GM19023 (cell line): Measurements from ENCODE around the gene SART1.
"Not testable (repeated sequence)": the region's sequence is repeated elsewhere in the genome, so short reads cannot be mapped to it uniquely, and the experiment has no call there.

ENCODE experiments used
- ATAC-seq: cut with Tn5 transposase; IDR thresholded peaks from one replicate; pipeline ENCODE4 v1.9.1; 2021; ENCODE audit warnings: mild to moderate bottlenecking, moderate library complexity; ENCODE audit not compliant: unreplicated experiment

SART1 gene

GRCh38 chr11:65987336-65987735 lies 25.8 kb downstream of the SART1 start:
- no peak for ATAC-seq

DNA sequence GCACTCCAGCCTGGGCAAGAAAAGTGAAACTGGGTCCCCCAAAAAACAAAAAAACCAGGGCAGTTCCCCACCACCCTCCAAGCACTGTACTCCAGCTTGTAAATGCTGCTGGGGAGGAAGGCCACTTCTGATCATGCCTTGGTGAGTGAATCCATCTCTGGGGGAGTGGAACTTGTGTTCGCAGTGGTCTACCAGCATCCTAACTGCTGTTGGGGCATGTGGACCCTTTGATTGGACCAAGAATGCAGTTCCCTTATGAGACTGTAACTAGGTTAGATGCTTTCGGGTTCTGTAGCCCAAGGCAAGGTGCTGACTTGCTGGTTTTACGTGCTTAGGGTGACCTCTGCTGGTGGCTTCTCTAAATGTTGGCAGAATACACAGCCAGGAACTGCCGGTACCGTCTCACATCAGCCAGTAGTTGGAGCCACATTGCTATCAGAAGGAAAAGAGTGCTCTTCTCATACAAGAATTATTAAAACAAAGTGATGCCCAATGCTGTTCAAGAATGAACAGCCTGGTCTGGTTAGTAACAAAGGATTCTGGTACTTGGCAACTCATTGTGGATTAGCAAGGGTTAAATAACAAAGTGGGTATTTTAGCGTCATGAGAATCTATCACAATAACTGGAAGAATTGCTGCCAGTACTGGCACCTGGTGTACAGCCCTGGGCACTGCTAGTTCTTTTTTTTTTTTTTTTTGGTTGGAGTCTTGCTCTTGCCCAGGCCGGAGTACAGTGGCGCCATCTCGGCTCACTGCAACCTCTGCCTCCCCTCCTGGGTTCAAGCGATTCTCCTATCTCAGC lies 27.5 kb downstream of the SART1 start:
- ATAC-seq, result peak; percentile 89

GRCh38 chr11:65992056-65992455 lies 30.5 kb downstream of the SART1 start:
- no peak for ATAC-seq

- no peak for ATAC-seq
These were observed 35.8 kb downstream of the SART1 start for GRCh38 chr11:65997286-65997685.

DNA sequence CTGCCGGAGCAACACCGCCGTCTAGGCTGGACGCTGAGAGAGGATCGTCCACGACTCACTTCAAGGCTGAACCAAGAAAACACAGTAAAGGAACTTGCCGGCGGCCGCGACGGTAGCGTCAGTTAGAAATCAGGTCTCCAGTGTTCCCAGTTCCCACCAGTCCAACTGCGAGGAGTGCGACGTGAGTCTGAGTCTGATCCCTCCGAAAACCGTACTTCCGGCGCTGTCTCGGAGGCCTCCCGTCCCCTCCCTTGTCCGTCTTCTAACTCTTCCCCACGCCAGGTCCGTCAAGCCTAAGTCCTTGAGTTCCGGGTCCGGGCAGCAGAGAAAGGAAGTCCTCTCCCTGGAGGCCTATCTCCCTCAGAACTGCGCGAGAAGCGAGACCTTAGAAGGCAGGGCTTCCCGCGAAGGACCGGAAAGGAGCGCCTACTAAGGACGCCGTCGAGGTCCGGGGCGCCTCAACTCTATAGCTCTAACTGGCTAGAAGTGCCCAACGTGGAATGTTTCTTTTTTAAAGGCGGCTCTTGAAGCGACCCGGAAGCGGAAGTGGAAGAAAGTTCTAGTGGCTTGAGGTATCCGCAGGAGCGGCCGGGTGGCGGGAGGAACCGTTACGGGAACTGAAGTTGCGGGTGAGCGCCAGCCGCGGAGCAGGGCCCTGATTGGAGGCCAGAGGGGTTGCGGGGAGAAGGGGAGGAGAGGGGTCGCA lies 40.6 kb downstream of the SART1 start, which contains the start of the genes BANF1 and EIF1AD:
Gene BANF1, plus strand, starts transcription at position 562 of the 706 bp plus-strand sequence. CDS start 748 bp downstream, outside the sequence.
Gene EIF1AD, minus strand, starts transcription at position 216 of the 706 bp plus-strand sequence. CDS start 1,768 bp downstream, outside the sequence.
- ATAC-seq, result peak; percentile 73

GRCh38 chr11:66002648-66003225 lies 41.2 kb downstream of the SART1 start:
- ATAC-seq, result peak; percentile 52

GRCh38 chr11:66003291-66003690 lies 41.8 kb downstream of the SART1 start:
- no peak for ATAC-seq

GRCh38 chr11:66004186-66004585 lies 42.7 kb downstream of the SART1 start:
- ATAC-seq, result no peak

- ATAC-seq, result no peak
These were observed 44.8 kb downstream of the SART1 start for GRCh38 chr11:66006134-66006890.

- ATAC-seq, result no peak
These were observed 45.3 kb downstream of the SART1 start for GRCh38 chr11:66006891-66007176.

- ATAC-seq, result no peak
These were observed 45.7 kb downstream of the SART1 start for GRCh38 chr11:66007201-66007634.

DNA sequence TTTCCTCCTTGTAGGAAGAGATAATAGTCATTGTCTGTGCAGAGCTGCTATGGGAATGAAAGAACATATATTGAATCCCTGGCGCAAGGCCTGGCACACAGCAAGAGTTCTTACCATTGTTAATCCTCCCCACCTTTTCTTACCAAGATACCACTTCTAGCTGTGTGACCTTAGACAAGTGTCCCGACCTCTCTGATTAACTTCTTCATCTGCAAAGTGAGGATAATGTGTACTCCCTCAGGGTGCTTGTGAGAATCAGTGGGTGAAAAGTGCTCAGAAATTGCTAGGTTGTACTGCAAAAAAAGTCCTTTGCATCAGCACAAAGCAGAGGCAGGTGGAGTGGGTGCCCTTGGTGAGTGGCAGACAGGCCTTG lies 46.5 kb downstream of the SART1 start:
- no peak for ATAC-seq

- ATAC-seq, result no peak
These were observed 47.1 kb downstream of the SART1 start for GRCh38 chr11:66008468-66009101.

DNA sequence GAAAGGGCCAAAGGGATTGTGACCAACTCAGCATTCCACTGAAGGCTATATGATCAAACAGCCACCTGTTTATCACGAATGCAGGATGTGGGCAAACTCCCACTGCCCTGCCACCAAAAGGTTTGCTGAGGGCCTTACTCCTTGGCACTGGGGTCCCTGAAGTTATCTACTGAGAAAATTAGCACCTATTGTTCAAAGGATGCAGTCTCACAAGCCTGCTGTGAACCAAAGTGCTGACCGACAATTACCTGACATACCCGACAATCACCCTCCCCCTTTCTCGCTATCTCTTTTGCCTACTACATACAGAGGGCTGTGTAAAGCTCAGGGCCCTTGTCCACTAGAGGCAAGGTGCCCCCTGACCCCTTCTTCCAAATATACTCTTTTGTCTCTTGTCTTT lies 48.5 kb downstream of the SART1 start:
- ATAC-seq, result not testable (repeated sequence)

DNA sequence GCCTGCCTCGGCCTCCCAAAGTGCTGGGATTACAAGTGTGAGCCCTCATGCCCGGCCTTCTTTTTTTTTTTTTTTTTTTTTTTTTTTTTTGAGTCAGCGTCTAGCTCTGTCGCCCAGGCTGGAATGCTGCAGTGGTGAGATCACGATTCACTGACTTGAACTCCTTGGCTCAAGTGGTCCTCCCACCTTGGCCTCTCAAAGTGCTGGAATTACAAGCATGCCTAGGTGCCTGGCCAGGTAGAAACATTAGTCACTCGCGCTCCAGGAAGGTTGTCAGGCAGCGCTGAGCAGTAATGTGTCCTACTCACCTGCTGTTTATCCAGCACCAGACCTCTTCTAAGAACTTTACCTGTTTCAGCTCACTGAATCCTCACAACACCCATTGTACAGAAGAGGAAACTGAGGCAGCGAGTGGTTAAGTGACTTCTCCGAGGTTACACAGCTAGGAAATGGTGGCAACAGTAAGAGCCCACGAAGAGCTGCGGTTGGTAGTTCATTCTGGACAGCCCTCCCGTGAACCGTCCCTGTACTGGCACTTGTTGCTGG lies 49.8 kb downstream of the SART1 start:
- no peak for ATAC-seq

DNA sequence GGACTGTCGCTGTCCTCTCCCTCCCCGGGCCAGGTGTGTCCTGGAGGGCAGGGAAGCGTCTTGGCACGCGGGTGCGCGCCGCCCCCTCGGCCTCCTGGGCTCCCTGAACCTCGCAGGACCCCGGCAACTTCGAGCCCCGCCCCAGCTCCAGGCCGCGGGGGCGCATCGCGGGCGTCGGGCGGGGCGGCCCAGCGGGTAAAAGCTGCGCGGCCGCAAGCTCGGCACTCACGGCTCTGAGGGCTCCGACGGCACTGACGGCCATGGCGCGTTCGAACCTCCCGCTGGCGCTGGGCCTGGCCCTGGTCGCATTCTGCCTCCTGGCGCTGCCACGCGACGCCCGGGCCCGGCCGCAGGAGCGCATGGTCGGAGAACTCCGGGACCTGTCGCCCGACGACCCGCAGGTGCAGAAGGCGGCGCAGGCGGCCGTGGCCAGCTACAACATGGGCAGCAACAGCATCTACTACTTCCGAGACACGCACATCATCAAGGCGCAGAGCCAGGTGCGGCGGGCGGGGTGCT lies 50.3 kb downstream of the SART1 start, which contains the start of gene CST6:
Gene CST6, plus strand, starts transcription at position 224 of the 519 bp plus-strand sequence. Its CDS starts 37 bp downstream, at position 261.
- ATAC-seq, result no peak

- ATAC-seq, result no peak
These were observed 50.9 kb downstream of the SART1 start for GRCh38 chr11:66012371-66012945.

- ATAC-seq, result no peak
These were observed 51.6 kb downstream of the SART1 start for GRCh38 chr11:66012946-66013761.

- ATAC-seq, result no peak
These were observed 52.2 kb downstream of the SART1 start for GRCh38 chr11:66013762-66014100.
